NB4 (cell line): Measurements from ENCODE around the gene LRRC42.

Experiments used
- DNase-seq: peaks from one replicate; pipeline ENCODE4 v3.0.0; 2010; ENCODE audit warnings: low read depth
- H3K4me3 ChIP-seq: one replicate; pipeline ENCODE4 v1.5.1; 2011; ENCODE audit warnings: mild to moderate bottlenecking, low read depth, low read length, moderate library complexity
- CTCF ChIP-seq: IDR thresholded peaks from one replicate; pipeline ENCODE4 v1.5.1; 2012; ENCODE audit warnings: low read depth, low read length
- MYC ChIP-seq: IDR thresholded peaks from 2 replicates; pipeline ENCODE4 v1.6.1; 2011; ENCODE audit warnings: low read depth, low read length
- POLR2A ChIP-seq: IDR thresholded peaks from 2 replicates; pipeline ENCODE4 v1.6.1; 2011; ENCODE audit warnings: mild to moderate bottlenecking; ENCODE audit not compliant: insufficient read length; ENCODE audit errors: extremely low read depth
- TF ChIP-seq, protein P1 (sequence below): IDR thresholded peaks from 2 replicates; pipeline ENCODE4 v1.6.1; 2011; ENCODE audit warnings: low read depth, low read length

Gene LRRC42

GRCh38 chr1:53948291-53948690 lies 2.1 kb downstream of the LRRC42 start:
- DNase-seq, result no peak
- TF ChIP-seq MYC, result no peak
- TF ChIP-seq, protein P1, sequence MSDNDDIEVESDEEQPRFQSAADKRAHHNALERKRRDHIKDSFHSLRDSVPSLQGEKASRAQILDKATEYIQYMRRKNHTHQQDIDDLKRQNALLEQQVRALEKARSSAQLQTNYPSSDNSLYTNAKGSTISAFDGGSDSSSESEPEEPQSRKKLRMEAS, result no peak
- TF ChIP-seq POLR2A, result no peak
- TF ChIP-seq CTCF, result no peak
- no peak overlapping the region for H3K4me3 ChIP-seq

DNA sequence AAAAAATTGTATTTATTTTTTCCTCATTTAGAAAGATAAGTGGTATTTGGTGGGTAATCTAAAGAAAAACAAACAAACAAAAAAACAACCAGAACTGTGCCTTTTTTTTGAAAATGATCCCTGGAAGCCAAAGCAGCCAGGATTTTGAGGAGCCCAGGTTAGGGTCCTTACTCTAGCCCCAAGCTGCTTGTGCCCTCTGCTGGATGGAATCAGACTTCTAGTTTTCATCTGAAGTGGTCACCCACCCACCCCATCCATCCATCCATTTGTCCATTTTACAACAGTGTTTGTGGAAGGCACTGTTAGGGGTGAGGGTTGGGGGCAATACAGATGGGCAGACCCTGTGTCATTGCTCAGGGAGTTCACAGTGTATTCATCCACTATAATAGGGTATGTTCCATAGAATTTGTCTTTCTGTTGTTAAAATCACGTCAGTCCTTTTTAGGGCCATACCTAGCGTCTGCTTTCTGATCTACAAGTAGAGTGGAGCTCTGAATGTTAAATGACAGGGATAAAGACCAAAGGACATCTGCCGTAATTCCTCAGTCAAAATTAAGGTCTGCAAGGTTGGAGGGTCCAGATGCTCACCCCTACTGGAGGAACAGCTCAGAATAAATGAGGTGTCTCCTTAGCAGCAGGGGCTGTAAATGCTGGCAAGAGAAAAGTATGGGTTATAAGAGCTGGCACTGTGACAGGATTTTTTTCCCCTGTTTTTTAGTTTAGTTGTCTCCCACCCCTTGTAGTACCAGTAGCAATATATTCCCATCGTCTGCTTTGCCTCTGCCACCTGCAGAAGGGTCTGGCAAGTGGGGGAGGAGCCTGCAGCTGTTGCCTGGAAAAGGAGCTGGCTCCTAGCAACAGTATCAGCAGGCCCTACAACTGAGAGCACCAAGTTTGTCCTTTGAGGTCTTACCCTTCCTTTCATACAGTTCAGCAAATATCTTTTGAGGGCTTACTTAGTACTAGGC lies 3.2 kb downstream of the LRRC42 start:
- TF ChIP-seq MYC (no peak), POLR2A (no peak), CTCF (peak; percentile 58)
- TF ChIP-seq, protein P1, result no peak
- no peak overlapping the region for H3K4me3 ChIP-seq
- peak; percentile 58 for DNase-seq

DNA sequence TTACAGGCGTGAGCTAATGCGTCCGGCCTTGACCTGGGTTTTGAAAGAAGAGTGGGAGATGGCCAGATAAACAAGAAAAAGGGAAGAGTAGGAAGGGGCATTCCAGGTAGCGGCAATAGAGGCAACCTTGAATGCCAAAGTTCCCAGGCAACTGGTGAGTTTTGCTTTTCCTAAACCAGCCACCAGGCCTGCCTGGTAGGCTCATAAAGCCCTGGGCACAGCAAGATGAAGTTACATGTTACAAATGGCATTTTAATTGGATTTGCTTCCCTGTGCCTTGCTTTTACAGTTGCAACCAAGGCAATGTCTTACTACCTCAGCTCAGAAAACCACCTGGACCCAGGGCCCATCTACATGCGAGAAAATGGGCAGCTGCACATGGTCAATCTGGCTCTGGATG lies 5.5 kb downstream of the LRRC42 start:
- no peak overlapping the region for H3K4me3 ChIP-seq
- DNase-seq, result no peak
- TF ChIP-seq CTCF (no peak), POLR2A (no peak), MYC (no peak)
- TF ChIP-seq, protein P1, result no peak

- TF ChIP-seq, protein P1, result no peak
- TF ChIP-seq CTCF, result no peak
- no peak for TF ChIP-seq MYC
- no peak for DNase-seq
- H3K4me3 ChIP-seq, result no peak overlapping the region
These were observed 8.0 kb downstream of the LRRC42 start for GRCh38 chr1:53954128-53954527.

- no peak overlapping the region for H3K4me3 ChIP-seq
- TF ChIP-seq POLR2A (no peak), MYC (no peak), CTCF (no peak)
- TF ChIP-seq, protein P1, result no peak
- peak; percentile 19 for DNase-seq
These were observed 10.4 kb downstream of the LRRC42 start for GRCh38 chr1:53956308-53957168.
